Activated CD8-positive, alpha-beta memory T cell treated with anti-CD3 and anti-CD28 coated beads, Interleukin-2, amount 50 U/mL, for 24 hours (primary cell): ENCODE measurements around the gene SLC38A3.

Experiments used
- DNase-seq: peaks from one replicate; pipeline ENCODE4 v3.0.0-alpha.2; 2020; ENCODE audit errors: extremely low read depth

Gene SLC38A3

DNA sequence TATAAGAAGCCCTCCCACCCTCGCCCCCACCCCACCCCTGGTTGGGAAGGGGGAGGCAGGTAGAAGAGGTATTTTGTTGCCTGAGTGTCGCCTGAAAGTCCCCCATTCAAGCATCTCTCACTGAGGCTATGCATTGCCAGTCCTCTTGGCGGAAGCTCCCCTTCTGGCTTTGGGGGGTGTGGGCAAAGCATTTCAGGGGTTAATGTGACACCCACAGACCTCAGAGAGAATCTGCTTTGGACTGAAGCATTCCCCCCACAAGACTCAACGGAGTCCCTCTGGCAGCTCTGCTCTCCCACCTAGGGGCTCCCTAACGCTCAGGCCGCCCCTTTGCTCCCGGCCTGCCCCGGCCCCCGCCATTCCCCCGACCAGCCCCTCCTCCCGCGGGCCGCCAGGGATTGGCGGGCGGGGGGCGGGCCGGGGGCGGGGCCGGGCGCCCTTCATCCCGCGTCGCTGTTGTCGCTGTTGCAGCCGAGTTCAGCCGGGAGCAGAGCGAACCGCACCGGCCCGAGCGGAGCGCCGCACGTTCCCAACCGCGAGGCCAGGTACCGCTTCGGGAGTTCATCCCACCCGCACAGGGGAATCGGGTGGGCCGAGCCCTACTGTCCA lies at the start of gene SLC38A3:
TSS of gene SLC38A3 (plus strand) at position 468 of the 609 bp plus-strand sequence. CDS start 8,929 bp downstream, outside the sequence.
- DNase-seq, result no peak

DNA sequence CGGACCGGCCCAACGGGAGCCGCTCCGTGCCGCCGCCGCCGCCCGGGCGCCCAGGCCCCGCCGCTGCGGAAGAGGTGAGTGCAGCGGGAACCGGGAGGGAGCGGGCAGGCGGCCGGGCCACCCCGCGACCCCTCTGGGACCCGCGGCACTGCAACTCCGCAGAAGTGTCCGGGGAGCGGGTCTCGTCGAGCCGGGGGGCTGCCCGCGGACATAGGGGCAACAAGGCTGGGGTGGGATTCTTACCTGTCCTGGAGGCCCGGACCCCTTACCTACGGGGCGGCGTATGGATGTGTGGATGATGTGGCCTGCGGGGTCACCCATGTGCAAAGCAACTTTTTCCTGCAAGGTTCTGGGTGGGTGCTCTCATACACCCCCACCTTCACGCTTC lies 49.6 kb upstream of the SLC38A3 start:
- DNase-seq, result no peak

DNA sequence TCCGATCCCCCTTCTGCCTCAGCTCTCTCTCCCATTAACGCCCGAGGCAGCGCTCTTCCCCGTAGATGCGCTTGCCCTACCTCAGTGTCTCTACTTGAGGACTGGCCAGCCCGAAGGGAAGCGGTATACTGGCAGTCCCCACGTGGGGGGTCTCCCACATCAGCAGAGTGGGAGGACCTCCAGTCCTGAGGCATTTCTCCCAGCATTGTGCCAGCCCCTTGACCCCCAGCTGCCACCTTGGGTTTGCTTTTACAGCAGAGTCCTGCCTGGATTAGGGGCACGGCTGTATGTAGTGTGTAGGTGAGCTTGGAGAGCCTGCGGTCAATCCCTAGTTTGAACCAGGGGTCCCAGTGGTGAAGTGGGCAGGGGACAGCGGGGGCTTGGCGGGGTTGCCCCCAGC lies 49.2 kb upstream of the SLC38A3 start:
- no peak for DNase-seq

DNA sequence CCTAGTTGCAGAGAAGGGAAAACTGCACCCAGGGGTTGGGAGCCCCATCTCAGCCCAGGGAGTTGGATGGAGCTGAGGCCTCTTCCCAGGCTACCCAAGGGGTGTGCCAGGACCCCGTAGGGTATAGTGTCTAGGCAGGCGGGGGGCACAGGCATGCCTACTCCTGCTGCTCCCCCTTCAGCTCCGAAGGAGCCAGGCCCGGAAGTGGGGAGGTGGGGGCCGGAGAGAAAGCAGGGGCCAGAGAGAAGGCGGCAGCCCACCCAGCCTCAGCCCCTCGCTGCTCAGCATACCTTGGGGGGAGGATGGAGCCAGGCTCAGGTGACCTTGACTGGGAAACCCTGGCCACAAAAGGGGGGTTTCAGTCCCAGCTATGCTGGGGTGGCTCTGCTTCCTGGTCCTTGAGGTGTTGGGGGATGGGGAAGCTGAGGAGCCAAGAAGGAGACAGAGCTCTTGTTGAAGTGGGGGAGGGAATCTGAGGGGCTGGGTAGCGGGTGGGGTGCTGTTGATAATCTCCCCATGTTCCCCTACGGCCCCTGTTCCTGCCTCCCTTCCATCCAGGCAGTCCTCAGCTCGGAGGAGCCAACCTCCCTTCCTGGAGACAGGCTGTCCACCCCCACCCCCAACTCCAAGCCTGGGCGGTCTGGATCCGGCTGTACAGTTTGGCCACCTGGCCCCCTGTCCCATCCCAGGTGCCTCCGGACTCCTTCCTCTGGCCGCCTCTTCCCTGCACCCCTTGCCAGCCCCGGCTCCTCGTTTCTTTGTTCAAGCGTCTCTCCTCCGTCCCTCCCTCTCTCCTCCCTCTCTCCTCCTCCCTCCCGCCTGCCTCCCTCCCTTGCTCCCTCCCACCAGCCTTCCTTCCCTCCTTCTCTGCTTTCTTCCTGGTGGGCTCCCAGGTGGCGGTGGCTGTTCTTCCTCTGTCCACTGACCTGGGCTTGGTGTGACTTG lies 48.2 kb upstream of the SLC38A3 start:
- no peak for DNase-seq

DNA sequence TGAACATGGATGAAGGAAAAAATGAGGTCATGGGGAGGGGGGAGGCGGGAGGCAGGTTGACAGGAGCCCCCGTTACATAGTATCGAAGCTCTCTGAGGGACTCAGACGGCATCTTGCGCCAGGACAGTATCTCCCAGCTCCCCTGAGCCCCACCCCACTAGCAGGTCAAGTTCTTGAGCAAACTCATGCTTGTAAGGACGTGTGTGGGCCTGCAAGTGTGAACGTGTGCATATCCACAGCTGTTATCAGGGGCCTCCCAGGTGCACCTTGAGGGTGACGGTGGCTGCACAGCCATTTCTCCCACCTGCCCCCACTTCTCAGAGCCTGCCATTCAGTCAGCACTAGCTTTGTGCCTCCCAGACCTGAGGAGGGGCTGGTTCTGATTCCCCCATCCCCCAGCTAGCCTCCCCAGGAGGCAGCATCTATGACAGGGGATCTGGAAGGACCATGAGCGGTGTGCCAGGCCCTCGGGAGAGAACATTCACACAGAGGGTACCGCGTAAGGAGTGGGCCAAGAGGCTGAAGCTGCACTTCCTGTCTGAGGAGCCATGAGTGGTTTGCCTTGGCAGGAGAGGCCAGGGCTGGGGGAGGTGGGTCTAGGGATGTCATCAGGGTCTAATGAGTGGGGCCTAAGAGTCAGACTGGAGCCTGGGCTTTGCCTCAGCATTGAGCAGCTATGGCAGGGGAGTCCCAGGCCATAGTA lies 47.1 kb upstream of the SLC38A3 start:
- DNase-seq, result no peak

DNA sequence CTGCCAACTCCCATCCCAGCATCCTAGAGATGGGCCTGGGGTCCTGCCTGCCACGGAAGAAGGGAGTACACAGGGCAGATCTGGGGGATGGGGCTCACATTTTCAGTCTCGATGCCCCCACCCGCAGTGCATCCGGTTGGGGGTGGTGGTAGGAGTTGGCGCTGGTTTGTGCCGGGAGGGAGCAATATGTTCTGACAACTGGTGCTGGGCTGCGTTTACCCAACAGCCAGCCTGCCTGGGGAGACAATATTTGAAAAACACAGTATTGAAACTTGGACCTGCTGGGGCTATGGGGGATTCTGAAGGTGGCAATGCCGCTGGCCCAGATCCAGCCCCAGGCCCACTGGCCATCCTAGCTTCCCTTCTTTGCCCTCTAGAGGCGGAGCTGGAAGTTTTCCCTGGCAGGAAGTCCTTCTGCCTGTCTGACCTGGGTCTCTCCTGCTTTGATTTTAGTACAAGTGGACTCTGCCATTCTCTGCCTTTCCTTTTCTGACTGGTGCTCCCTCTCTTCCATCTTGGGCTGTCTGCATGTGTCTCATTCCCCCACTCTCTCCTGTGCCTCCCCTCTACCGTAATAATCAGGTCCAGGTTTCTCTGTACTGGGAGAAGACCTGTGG lies 46.4 kb upstream of the SLC38A3 start:
- no peak for DNase-seq

DNA sequence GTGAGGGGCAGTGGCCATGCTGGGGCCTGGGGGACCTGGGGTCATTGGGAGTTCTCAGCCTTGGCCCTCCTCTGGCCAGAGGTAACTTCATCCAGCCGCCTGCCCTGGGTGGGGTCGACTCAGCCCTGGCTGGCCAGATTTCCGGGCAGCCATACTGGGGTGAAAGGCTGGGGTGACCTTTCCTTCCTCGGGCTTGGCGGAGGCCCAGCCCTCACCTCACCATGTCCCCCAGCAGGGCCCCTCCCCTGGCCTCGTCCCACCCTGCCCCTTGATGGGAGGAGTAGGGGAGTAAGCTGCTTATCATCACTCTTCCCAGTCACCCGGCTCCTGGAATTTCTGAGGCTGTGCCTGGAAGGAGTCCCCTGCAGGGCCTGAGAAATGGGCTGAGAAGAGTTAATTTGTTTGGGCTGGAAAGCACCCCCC lies 44.5 kb upstream of the SLC38A3 start:
- DNase-seq, result no peak

DNA sequence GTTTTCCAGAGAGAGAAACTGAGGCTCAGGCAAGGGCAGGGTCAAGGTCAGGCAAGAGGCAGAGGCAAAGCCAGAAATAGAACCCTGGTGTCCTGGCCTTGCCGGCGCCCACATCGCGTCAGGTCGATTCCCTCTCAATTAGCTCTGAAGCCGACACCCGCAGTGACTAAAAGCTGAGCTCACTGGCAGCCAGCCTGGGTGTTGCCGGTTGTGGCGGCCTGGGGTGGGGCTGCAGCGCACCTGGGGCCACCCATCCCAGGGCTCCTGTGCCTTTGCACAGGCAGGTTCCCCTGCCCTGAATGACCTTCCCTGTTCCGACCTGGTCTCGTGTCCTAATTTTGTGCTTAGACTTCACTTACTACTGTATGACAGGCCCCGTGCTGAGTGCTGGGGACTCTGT lies 43.8 kb upstream of the SLC38A3 start:
- DNase-seq, result no peak

DNA sequence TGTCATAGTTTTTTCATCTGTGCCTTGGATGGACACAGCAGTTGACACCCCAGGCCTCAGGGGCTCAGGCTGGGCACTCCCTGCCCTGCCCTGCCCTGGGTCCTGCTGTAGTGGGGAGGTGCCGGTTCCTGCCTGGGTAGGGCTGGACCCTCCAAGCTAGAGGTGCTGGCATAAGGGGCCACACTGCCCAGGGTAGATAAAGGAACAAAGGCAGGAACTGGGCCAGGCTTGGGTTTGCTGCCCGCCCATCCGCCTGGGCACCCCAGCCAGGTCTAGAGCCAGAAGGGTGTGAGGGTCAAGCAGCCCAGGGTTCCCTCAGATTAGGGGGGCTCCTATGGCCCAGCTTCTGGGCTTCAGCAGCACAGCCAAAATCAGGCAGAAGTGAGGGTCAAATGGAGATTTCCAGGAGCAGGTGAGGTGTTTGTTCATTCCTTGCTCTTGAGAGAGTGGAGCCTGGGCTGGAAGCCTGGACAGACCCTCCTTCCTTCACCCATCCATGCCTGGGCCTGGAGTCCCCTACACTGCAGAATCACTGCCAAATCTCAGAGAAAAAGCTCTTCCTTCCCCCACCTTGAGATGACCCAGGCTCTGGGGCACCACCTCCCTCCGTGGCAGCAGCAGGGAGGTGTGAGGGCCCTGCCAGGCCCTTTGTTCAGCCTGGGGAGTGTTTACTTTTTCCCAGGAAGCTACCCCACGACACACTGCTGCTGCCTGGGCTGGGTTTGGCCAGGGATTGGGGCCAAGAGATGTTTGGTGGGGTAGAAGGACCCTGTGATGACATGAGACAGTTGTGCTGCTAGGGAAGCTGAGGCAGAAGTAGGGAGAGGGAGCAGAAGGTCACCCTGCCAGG lies 42.8 kb upstream of the SLC38A3 start:
- no peak for DNase-seq

DNA sequence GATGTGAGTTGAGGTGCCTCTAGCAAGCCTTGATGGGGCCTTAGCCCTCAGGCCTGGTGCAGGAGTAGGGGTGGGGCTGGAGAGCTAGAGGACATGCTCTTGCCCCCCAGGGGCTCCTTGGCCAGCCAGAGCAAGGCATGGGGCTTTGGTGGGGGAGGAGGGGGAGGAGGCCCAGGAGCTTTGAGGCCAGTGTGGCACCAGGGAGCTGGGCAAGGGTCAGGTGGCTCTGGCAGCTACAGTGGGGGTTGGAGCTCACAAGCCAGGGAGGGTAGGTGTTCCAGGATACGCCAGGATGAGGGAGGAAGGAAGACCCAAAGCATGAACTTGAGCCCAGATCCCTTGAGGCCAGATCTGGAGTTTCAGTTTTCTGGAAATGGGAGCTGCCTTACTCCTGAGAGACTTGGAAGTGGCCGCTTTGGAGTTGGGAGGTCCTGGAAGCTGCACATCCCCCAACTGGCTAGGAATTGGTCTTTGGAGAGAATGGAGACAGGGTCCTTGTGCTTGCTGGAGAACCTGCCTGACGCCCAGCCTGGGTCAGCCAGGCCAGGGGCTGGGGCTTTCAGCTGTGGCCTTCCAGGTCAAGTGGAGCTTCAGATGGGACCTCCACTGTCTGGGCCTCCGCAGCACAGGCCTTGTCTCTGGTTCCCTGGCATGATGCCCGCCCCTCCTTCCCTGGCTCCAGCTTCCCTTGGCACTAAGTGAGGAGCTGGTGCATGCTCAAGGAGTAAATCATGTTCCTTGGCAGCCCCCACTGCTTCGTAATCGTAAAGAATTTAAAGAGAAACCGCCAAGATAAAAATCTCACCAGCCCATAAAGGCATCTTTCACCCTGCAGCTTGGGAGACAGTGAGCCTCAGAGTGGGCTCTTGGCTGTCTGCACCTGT lies 41.3 kb upstream of the SLC38A3 start:
- no peak for DNase-seq

DNA sequence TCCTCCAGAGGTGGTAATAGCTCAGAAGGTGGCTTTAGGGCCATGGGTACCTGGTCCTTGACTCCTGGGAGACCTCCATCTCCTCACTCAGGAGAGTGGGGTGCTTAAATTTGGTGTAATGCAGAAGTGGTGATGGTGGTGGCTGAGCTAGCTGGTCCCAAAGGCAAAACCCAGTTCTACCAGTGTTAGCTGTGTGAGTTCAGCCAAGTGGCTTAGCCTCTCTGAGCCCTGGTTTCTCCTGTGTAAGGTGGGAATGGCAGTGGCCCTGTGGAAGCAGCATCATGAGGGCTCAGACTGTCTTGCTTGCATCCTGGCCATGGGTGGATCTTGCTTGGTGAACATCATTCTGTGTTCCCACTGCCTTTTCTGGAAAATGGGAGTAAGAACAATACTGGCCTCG lies 40.6 kb upstream of the SLC38A3 start:
- DNase-seq, result no peak

DNA sequence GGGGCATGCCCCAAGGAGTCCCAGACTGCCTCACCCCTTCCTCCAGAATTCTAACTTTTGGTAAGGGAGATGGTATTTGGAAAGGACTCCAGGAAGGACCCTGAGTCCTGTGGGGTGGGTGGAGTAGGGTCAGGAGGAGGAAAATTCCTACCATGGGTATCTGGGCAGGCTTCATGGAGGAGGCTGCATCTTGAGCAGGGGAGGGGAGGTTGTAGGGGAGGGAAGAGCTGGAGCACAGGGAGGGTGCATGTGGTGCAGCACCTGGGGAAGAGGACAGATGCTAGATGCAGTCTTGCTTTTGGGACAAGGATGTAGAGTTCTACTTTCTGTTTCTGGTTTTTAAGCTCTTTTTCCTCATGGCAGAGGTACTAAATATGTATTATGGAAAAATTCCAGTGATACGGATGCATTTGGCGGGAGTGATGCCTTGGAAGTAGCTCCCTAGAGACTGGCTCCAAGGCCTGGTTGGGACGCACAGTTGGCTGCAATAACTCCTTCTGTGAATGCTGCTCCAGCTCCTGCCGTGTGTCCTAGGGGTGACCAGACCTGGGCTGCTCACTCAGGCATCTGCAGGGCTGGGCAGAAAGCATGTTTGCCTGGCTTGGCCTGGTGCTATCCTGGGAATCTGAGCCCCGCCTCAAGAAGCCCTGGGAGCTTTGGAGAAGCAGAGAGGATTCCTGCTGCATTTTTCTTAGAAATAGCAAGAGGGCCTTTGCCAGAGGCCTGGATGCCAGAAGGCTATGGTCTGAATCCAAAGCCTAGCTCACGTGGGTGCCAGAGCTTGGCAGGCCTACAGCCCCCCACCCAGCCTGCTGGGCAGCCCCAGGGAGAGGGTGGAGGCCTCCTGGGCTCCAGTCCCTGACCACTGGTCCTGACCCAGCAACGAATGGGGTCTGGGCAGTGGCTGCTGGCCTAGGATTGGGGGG lies 39.8 kb upstream of the SLC38A3 start:
- no peak for DNase-seq

DNA sequence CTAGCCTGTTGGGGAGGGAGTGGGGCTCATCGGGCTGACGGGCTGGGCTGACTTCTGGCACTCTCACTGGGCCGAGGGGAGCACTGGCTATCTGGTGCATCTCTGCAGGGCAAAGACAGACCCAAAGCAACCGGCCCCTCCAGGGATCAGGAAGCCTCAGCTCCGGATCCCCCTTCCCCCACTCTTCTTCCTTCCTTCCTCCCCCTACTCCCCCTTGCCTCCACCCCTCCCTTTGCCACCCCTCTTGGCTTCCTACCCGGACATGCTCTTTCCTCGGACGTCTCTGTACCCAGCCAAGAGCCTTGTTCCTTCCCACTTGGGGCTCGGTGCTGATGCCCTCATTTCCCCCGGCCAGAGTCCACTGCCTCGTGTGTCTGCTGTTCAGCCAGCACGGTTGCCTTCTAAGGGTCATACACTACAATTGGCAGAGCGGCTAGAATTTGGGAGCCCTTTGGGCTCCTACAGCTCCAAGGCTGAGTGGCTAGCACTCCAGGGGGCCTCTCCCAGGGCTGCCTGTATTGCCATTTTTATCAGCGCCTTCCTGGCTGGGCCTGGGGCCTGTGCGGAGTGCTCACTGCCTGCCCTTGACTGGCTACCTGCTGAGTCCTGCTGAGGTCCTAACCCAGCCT lies 39.0 kb upstream of the SLC38A3 start:
- no peak for DNase-seq

DNA sequence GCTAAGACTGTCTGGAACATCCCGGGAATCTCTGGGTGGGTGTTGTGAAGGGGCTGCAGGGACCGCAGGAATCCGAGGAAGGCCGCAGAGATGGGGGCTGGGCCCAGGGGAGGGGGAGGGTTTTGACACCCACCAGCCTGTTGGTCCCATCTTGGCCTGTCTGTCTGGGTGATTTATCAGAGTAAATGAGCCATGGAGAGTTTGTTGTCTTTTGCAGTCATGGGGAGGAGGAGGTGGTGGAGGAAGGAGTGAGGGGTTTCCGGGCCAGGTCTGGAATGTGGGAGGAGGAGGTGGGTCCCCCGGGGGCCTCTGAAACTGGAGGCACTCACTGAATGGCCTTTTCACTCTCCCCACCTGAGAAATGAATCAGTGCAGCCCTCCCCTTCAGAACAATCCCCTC lies 38.5 kb upstream of the SLC38A3 start:
- no peak for DNase-seq

DNA sequence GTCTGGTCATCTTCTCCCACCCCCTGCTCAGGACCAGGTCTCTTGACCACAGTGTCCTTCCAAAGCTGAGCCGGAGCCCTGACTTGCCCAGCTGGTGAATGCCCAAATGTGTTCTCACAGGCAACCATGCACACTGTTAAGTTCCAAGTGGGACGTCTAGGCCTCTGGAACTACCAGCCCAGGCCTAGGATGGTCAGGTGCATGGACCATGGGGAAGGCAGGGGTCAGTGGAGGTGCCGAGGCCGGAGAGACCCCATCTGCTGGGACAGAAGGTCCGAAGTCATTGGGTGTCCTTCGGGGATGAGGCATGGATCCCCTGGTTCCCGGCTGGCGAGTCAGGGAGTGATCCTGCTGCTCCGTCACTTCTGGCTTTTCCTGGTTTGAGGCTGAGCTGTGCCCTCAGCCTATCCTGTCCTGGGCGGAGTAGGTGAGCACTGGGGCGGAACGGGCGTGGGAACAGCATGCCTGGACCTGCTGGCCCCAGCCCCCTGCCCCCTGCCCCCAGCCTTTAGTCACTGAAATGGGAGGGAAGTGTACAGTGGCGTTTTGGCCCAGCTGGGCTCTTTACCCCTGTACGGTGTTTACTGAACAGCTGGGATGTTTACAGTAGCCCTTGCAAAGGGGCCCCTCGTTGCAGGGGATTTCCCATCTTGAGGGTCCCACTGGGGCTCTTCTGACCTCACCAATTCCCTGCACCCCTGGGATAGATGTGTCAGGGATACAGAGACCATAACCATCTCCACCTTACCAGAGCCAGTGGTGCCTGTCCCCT lies 37.8 kb upstream of the SLC38A3 start:
- no peak for DNase-seq

DNA sequence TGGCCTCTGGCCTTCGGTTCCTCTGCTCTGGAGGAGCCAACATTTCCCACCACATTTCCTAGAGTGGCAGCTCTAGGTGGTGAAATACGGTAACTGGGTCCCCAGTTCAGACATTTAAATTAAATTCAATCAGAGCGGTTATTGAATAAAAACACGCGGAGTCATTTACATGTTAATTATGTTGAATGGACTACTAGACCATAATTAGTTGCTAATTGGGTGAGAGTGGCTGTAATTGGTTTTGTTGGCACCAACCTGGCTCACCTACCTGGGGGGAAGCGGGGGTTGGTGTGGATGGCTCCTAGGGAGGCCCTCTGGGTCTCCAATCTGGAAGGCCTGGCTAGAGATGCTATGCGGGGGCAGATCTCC lies 37.2 kb upstream of the SLC38A3 start:
- DNase-seq, result no peak

DNA sequence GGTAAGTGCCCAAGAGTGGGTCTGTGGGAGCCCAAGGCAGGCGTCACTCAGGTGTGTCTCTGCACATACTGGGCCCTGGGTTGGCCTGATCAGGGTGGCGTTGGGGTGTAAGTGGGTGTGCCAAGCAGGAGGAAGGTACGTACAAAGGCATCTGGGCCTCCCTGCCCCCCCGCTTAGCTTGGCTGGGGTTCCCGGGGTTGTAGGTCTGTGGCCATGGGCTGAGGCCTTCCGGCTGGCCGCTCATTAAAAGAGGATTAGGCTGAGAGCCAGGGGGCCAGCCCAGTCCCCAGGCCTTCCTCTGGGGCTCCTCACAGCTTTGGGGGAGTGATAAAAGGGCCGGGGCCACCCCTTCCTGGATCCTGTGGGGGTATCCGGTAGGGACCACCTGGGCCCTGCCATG lies 36.7 kb upstream of the SLC38A3 start:
- DNase-seq, result no peak

DNA sequence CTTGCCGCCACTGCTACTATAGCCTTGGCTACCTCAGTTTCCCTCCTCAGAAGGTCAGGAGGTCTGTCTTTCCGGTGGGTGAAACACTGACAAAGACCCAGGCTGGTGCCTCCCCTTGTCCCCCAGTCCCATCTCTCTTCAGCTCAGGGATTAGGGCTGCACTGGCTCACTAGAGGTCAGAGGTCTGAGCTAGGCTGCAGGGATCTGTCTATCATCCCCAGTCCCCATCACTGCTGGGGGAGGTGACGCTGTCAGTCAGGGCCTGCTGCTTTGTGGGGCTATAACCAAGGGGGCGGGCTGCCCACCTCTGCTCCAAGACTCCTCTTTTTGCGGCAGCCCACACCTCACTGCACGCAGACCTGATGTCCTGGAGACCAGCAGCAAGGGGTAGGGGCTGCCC lies 36.3 kb upstream of the SLC38A3 start:
- DNase-seq, result no peak
